Fibroblast of pulmonary artery (primary cell): Measurements from ENCODE around the gene RSU1.

ENCODE experiments used
- DNase-seq: peaks from one replicate; pipeline ENCODE4 v3.0.0-alpha.2; 2010; ENCODE audit warnings: low read depth
- H3K4me3 ChIP-seq: replicated peaks from 2 replicates; pipeline ENCODE4 v1.5.1; 2011; ENCODE audit warnings: low read depth, mild to moderate bottlenecking, control low read depth, low read length, moderate library complexity
- TF ChIP-seq, protein P1 (sequence below): IDR thresholded peaks from 2 replicates; pipeline ENCODE4 v1.5.1; 2011; ENCODE audit warnings: mild to moderate bottlenecking, control low read depth, low read length, inconsistent platforms; ENCODE audit errors: missing control alignments

The RSU1 gene

DNA sequence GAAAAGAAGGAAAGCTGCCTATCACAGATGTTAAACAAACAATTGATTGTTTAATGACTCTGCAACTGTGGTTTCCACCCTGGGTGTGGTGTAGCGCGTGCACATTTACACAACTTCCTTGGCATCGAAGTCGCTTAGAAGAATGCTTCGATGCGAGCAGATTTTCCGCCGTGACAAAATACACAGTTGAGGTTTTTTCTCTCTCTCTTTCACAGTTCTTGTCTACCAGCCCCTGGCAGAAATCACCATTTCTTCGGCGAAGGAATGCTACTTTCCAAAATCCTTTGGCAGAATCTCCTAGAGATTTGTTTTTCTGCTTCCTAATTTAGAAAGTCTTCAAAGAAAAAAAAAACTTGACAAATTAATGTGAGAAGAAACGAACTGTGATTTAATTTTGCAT lies 224.8 kb downstream of the RSU1 start:
- TF ChIP-seq, protein P1, sequence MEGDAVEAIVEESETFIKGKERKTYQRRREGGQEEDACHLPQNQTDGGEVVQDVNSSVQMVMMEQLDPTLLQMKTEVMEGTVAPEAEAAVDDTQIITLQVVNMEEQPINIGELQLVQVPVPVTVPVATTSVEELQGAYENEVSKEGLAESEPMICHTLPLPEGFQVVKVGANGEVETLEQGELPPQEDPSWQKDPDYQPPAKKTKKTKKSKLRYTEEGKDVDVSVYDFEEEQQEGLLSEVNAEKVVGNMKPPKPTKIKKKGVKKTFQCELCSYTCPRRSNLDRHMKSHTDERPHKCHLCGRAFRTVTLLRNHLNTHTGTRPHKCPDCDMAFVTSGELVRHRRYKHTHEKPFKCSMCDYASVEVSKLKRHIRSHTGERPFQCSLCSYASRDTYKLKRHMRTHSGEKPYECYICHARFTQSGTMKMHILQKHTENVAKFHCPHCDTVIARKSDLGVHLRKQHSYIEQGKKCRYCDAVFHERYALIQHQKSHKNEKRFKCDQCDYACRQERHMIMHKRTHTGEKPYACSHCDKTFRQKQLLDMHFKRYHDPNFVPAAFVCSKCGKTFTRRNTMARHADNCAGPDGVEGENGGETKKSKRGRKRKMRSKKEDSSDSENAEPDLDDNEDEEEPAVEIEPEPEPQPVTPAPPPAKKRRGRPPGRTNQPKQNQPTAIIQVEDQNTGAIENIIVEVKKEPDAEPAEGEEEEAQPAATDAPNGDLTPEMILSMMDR: no peak
- no peak for DNase-seq
- H3K4me3 ChIP-seq: no peak overlapping the region

DNA sequence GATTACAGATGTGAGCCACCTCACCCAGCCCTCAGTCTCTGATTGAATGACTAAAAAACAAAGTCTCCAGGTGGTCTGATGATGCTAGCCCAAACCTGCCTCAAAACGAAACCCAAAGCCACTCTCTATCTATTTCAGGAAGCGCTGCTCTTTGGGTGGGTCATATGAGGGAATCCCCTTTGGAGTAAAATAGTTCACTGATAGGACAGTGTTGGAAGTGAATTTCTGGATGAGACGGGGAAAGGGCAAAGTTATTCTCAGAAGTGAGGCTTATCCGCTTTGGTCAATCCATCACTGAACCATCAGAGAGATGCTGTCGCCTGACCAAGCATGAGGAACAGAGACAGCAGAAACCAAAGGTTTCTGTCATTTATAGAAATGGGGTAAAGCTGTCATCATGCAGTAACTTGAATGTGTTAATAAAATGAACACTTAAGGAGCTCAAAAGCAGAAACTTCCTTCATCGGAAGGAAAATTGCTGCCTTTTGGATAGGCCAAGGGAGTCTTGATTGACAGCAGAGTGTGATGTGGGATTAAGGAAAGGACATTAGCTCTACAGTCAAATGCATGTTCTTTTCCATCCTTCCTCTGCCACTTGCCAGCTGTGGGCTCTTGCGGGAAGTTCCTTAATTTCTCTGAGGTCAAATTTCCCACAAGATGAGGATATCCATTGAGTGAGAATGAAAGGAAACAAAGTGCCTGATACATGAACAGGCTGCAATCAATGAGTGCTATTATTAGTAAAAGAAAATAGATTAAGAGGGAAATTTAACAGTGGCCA lies 230.7 kb downstream of the RSU1 start:
- TF ChIP-seq, protein P1: no peak
- no peak overlapping the region for H3K4me3 ChIP-seq
- no peak for DNase-seq

DNA sequence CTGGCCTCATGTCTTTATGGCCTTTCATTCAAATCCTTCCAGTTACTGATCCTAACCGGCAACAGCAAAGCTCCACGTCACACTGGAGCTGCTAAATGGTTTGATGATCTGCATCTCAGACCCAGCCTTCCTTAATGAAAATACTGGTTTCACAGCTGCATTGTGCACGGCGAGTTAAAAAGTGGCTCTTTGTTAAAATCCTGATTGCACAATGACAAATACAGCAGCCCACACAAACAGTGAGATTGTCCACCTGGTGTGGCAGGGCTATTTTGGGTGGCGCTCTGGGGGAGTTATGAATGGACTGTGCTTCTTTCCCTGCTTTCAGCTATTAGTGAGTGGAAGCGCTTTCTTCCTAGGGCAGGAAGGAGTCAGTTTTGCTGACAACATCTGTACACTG lies 232.1 kb downstream of the RSU1 start:
- H3K4me3 ChIP-seq: no peak overlapping the region
- DNase-seq: peak; percentile 72
- TF ChIP-seq, protein P1: no peak

- TF ChIP-seq, protein P1: no peak
Observed at GRCh38 chr10:16583382-16583781, 233.8 kb downstream of the RSU1 start.

GRCh38 chr10:16581202-16581601 lies 236.0 kb downstream of the RSU1 start:
- no peak overlapping the region for H3K4me3 ChIP-seq
- DNase-seq: no peak
- TF ChIP-seq, protein P1: no peak

More at GRCh38 chr10:16583382-16583781, 233.8 kb downstream of the RSU1 start:
- no peak overlapping the region for H3K4me3 ChIP-seq
- no peak for DNase-seq

- TF ChIP-seq, protein P1: no peak
- H3K4me3 ChIP-seq: no peak overlapping the region
- DNase-seq: no peak
Observed at GRCh38 chr10:16570731-16571130, 246.5 kb downstream of the RSU1 start.

GRCh38 chr10:16566202-16566805 lies 250.9 kb downstream of the RSU1 start:
- H3K4me3 ChIP-seq: no peak overlapping the region
- no peak for DNase-seq
- TF ChIP-seq, protein P1: no peak
